HepG2 (cell line): ENCODE data around the gene ZFAND3.

Source experiments
- NKX3-1 ChIP-seq: sonication (generic); formaldehyde crosslinking; IDR thresholded peaks from 2 replicates; pipeline ENCODE4 v1.5.0; 2020; ENCODE audit warnings: missing genetic modification reagents
- PTBP1 ChIP-seq: fragments of 200-400 bp; formaldehyde crosslinking; IDR thresholded peaks from 2 replicates; pipeline ENCODE4 v1.6.1; 2018; ENCODE audit warnings: low read length, low read depth; ENCODE audit not compliant: poor library complexity, severe bottlenecking
- TGIF2 ChIP-seq: IDR thresholded peaks from 2 replicates; pipeline ENCODE4 v1.6.1; 2016; ENCODE audit warnings: control low read depth, missing compliant biosample characterization
- THYN1 ChIP-seq: sonication (generic); formaldehyde crosslinking; IDR thresholded peaks from 2 replicates; pipeline ENCODE4 v1.8.1; 2023; ENCODE audit warnings: low read depth, mild to moderate bottlenecking, moderate library complexity, missing genetic modification reagents, borderline replicate concordance
- ZNF354B ChIP-seq: sonication (generic); formaldehyde crosslinking; IDR thresholded peaks from 2 replicates; pipeline ENCODE4 v1.8.0; 2022; ENCODE audit warnings: mild to moderate bottlenecking, missing genetic modification reagents
- ZNF652 ChIP-seq: IDR thresholded peaks from 2 replicates; pipeline ENCODE4 v1.6.1; 2016; ENCODE audit warnings: low read depth, borderline replicate concordance
- TF ChIP-seq, protein P1 (sequence below): sonication (generic); formaldehyde crosslinking; IDR thresholded peaks from 2 replicates; pipeline ENCODE4 v1.5.0; 2020; ENCODE audit warnings: mild to moderate bottlenecking, missing genetic modification reagents, moderate library complexity
- TF ChIP-seq, protein P2 (sequence below): sonication (generic); formaldehyde crosslinking; IDR thresholded peaks from 2 replicates; pipeline ENCODE4 v1.8.0; 2022; ENCODE audit warnings: mild to moderate bottlenecking, missing genetic modification reagents, borderline replicate concordance

DNA sequence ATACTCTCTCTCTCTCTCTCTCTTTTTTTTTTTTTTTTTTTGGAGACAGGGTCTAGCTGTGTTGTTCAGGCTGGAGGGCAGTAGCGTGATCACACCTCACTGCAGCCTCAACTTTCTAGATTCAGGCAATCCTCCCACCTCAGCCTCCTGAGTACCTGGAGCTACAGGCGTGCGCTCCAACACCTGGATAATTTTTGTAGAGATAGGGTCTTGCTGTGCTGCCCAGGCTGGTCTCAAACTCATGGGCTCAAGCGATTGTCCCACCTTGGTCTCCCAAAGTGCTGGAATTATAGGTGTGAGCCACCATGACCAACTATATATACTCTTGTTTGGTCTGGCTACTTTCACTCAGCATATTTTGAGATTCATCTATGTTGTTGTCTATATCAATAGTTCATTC lies 154.9 kb downstream of the ZFAND3 start:
- TF ChIP-seq, protein P1, sequence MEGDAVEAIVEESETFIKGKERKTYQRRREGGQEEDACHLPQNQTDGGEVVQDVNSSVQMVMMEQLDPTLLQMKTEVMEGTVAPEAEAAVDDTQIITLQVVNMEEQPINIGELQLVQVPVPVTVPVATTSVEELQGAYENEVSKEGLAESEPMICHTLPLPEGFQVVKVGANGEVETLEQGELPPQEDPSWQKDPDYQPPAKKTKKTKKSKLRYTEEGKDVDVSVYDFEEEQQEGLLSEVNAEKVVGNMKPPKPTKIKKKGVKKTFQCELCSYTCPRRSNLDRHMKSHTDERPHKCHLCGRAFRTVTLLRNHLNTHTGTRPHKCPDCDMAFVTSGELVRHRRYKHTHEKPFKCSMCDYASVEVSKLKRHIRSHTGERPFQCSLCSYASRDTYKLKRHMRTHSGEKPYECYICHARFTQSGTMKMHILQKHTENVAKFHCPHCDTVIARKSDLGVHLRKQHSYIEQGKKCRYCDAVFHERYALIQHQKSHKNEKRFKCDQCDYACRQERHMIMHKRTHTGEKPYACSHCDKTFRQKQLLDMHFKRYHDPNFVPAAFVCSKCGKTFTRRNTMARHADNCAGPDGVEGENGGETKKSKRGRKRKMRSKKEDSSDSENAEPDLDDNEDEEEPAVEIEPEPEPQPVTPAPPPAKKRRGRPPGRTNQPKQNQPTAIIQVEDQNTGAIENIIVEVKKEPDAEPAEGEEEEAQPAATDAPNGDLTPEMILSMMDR (CRISPR knock-in tag) = no peak
- TF ChIP-seq TGIF2 (CRISPR knock-in tag) = no peak
- TF ChIP-seq NKX3-1 = no peak
- no peak for TF ChIP-seq ZNF652
- TF ChIP-seq PTBP1 = no peak
- TF ChIP-seq, protein P2, sequence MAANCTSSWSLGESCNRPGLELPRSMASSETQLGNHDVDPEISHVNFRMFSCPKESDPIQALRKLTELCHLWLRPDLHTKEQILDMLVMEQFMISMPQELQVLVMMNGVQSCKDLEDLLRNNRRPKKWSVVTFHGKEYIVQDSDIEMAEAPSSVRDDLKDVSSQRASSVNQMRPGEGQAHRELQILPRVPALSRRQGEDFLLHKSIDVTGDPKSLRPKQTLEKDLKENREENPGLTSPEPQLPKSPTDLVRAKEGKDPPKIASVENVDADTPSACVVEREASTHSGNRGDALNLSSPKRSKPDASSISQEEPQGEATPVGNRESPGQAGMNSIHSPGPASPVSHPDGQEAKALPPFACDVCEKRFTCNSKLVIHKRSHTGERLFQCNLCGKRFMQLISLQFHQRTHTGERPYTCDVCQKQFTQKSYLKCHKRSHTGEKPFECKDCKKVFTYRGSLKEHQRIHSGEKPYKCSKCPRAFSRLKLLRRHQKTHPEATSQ (CRISPR knock-in tag) = no peak
- no peak for TF ChIP-seq THYN1 (CRISPR knock-in tag)
- TF ChIP-seq ZNF354B (CRISPR knock-in tag) = no peak
